VCaP (cell line): ENCODE measurements around the gene CNIH2.
"Not testable (repeated sequence)": the region's sequence is repeated elsewhere in the genome, so short reads cannot be mapped to it uniquely, and the experiment has no call there.

ENCODE experiments used
- H3K27ac ChIP-seq: fragments of 450-650 bp; 2 replicates; pipeline ENCODE4 v1.5.1; 2017
- CTCF ChIP-seq: fragments of 450-650 bp; conservative IDR thresholded peaks from 2 replicates; pipeline ENCODE4 v1.5.1; 2017; ENCODE audit warnings: mild to moderate bottlenecking, moderate library complexity

Gene CNIH2

GRCh38 chr11:66271816-66272215 lies 6.2 kb upstream of the CNIH2 start:
- peak overlapping the region; percentile 10; the same call in 1 of the 2 replicates for H3K27ac ChIP-seq
- no peak for TF ChIP-seq CTCF

- no peak for TF ChIP-seq CTCF
Measured at GRCh38 chr11:66272596-66272995, 5.4 kb upstream of the CNIH2 start.

GRCh38 chr11:66274219-66274618 lies 3.8 kb upstream of the CNIH2 start:
- no peak for TF ChIP-seq CTCF
- no peak overlapping the region for H3K27ac ChIP-seq

More at GRCh38 chr11:66272596-66272995, 5.4 kb upstream of the CNIH2 start:
- no peak overlapping the region for H3K27ac ChIP-seq

GRCh38 chr11:66275396-66275795 lies 2.6 kb upstream of the CNIH2 start:
- H3K27ac ChIP-seq = no peak overlapping the region
- no peak for TF ChIP-seq CTCF

GRCh38 chr11:66275984-66276612 lies 1.9 kb upstream of the CNIH2 start:
- H3K27ac ChIP-seq = no peak overlapping the region
- TF ChIP-seq CTCF = no peak

- not testable (repeated sequence) for H3K27ac ChIP-seq
Measured at GRCh38 chr11:66276619-66277018, 1.4 kb upstream of the CNIH2 start.

GRCh38 chr11:66277064-66277463 lies 911 bp upstream of the CNIH2 start:
- peak overlapping the region; percentile 67 for H3K27ac ChIP-seq

- H3K27ac ChIP-seq = peak overlapping the region; percentile 67
- no peak for TF ChIP-seq CTCF
Measured at GRCh38 chr11:66278363-66279091, 552 bp downstream of the CNIH2 start.
